GM18909 (cell line): Measurements from ENCODE around the gene BDH2.
A peak's percentile ranks its signal among the peaks of the same experiment; 100 is the strongest.

Experiments used
- ATAC-seq: cut with Tn5 transposase; IDR thresholded peaks from one replicate; pipeline ENCODE4 v1.9.1; 2021; ENCODE audit warnings: mild to moderate bottlenecking; ENCODE audit not compliant: unreplicated experiment, poor library complexity

The BDH2 gene

GRCh38 chr4:103086551-103086950 is 13.1 kb downstream of the BDH2 start:
- no peak for ATAC-seq

- ATAC-seq: no peak
Measured at GRCh38 chr4:103085555-103086196, 14.0 kb downstream of the BDH2 start.

GRCh38 chr4:103079621-103080020 is 20.0 kb downstream of the BDH2 start:
- ATAC-seq: no peak

GRCh38 chr4:103076747-103077347 is 22.8 kb downstream of the BDH2 start, which contains the start of gene SLC9B2:
Gene SLC9B2 (minus strand): TSS chr4:103076761. CDS start chr4:103067550, 9,211 bp downstream.
- peak; percentile 55 for ATAC-seq

GRCh38 chr4:103075894-103076746 is 23.5 kb downstream of the BDH2 start:
- ATAC-seq: peak; percentile 61

DNA sequence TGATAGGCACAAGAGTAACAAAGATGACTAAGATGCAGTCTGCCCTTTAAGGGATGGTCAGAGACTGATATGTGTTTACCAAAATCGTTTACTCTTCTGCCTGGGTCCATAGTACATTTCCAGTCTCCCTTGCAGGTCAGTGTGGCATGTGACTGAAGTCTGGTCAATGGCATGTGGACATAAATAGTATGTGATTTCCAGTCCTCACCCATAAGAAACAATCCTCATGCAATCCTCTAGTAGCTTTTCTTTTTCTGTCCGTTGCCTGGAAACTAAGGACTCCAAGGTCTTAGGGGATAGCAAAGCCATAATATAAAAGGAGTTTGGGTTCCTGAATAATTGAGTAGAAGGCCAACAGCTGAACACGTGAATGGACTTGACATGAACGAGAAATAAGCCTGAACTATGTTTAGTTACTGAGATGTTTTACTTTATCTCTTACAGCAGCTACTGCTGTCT is 24.2 kb downstream of the BDH2 start:
- peak; percentile 2 for ATAC-seq

DNA sequence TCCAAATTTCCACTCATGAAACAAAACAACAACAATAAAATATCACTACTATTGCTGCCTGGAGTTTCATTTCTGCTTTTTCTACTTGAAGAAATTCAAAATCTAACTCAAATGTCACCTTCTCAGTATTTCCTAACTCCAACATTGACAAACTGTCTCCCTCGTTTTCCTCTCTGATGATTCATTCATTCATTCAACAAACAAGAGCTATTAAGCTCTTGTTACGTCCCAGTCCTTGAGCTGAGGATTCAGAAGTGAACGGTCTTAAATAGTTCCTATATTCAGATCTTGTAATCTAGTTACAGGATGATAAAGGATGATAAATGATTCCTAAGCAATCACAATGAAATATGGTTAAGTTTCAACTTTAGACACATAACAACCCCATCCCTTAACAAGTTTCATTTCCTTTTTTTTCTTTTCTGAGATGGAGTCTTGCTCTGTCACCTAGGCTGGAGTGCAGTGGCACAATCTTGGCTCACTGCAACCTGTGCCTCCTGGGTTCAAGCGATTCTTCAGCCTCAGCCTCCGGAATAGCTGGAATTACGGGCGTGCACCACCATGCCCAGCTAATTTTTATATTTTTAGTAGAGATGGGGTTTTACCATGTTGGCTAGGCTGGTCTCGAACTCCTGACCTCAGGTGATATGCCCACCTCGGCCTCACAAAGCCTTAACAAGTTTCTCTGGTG is 24.7 kb downstream of the BDH2 start:
- ATAC-seq: peak; percentile 39

- ATAC-seq: no peak
Measured at GRCh38 chr4:103073792-103074438, 25.7 kb downstream of the BDH2 start.

DNA sequence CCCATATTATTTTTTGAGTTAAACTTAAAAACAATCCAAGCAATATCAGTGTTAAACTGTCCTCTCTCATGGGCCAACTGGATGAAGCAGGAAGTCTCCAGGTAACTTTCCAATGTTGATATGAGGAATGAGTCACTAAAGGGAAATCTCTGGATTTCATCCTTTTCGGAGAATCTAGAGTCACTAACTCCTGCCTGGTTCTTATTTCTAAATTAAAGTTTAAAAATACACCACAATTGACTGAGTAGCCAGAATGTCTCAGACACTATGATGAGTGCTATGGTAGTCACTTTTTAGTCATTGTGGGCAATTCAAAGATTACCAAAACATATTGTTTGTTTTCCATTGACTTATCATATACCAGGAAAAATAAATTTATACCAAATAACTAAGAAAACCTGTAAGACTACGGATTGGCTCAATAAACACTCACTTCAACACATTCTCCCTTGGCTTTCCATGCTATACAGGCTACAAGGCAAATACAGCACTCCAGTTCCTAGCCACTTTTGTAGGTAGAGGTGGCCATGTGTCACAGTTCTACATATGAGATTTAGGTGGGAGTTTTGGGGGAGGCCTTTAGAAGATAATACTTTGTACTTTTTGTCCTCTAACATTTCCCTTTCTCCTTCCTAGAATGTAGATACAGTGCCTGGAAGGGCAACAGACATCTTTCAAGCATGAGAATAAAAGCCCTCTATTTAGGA is 31.6 kb downstream of the BDH2 start:
- ATAC-seq: no peak

- ATAC-seq: no peak
Measured at GRCh38 chr4:103060453-103061148, 39.0 kb downstream of the BDH2 start.

- ATAC-seq: no peak
Measured at GRCh38 chr4:103054030-103054429, 45.6 kb downstream of the BDH2 start.

DNA sequence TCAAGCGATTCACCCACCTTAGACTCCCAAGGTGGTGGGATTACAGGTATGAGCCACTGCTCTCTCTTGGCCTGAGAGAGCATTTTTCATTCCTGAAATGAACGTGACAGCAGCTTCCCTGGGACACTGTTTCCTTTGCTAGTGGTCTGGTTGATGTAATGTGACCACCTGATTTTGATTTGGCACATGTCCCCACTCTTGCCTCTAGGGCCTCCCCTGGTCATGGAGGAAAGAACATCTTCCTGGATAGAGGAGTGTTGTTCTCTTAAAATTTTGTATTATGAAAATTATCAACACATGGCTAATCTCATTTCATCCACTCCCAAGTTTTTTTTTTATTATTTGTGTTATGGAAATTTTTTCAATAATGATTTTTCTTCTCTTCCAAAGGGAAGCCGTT is 46.9 kb downstream of the BDH2 start:
- no peak for ATAC-seq

DNA sequence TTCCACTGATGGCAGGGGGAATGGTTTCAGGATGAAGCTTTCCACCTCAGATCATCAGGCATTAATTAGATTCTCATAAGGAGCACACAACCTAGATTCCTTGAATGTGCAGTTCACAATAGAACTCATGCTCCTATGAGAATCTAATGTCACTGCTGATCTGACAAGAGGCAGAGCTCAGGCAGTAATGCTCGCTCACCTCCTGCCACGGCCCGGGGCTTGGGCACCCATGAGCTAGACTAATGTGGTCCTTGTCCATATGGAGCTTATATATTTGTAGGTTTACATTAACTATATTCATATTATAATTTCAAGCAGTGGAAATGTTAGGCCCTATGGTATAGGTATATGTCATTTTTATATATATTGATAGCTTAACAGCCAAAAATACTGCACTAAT is 47.5 kb downstream of the BDH2 start:
- no peak for ATAC-seq

- ATAC-seq: no peak
Measured at GRCh38 chr4:103050736-103051436, 48.7 kb downstream of the BDH2 start.

DNA sequence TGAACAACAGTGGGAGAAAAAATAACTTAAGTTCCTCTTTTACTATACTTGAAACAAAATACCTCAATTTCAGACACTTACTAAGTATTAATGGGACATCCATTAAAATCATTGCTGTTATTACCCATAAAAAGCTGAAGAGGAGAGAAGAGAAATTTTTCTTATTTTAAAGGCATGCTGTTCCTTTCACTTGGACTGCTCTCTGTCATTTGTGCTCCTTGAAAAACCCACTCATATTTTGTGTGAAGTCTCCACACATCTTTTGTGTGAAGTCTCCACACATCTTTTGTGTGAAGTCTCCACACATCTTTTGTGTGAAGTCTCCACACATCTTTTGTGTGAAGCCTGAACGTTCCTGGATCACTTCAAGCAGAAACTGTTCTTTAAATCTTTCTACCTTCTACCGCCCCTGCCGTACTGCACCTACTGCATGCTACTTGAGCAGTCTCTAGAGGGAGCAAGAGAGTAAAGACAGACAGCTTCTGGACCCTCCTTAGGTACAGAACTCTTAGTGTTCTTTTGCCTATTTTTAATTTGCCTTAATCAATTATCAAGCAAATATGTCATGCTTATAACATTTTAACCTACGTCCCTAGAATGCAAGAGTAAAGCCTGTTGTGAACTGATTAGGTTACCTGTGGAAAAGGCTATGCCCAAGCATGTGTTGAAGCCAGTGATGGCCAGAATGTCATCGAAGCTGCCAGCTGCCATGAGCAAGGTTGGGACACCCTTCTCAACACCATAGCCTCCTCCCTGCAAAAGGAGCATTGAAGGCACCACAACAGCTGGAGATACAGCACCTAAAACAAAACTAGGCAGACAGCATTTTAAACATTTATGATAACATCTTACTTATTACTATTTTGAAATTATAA is 53.0 kb downstream of the BDH2 start:
- peak; percentile 98 for ATAC-seq

- ATAC-seq: no peak
Measured at GRCh38 chr4:103044183-103044582, 55.5 kb downstream of the BDH2 start.

- no peak for ATAC-seq
Measured at GRCh38 chr4:103036169-103036568, 63.5 kb downstream of the BDH2 start.
